OCI-LY1 (cell line): ENCODE measurements around the gene ADK.

Experiments used
- H2AFZ ChIP-seq: fragments of 200-600 bp; sonication (generic), shearing (Covaris generic); 2 replicates; pipeline ENCODE4 v1.6.0; 2014; ENCODE audit warnings: antibody characterized with exemption, mild to moderate bottlenecking, low read length
- H3F3A ChIP-seq: fragments of 200-600 bp; sonication (generic), shearing (Covaris generic); 2 replicates; pipeline ENCODE4 v1.6.0; 2014; ENCODE audit warnings: mild to moderate bottlenecking, antibody characterized with exemption, low read length, moderate library complexity; ENCODE audit not compliant: insufficient read depth
- H3K27ac ChIP-seq: fragments of 200-600 bp; sonication (generic); 2 replicates; pipeline ENCODE4 v1.5.1; 2014; ENCODE audit warnings: low read length, mixed run types, mild to moderate bottlenecking, low read depth; ENCODE audit not compliant: poor library complexity, severe bottlenecking
- H3K27me3 ChIP-seq: fragments of 200-600 bp; sonication (generic); 2 replicates; pipeline ENCODE4 v1.6.0; 2014; ENCODE audit warnings: antibody characterized with exemption, mild to moderate bottlenecking, low read length, moderate library complexity; ENCODE audit not compliant: insufficient read depth
- H3K36me3 ChIP-seq: fragments of 200-600 bp; sonication (generic); 2 replicates; pipeline ENCODE4 v1.6.1; 2014; ENCODE audit warnings: mild to moderate bottlenecking, antibody characterized with exemption, low read length, moderate library complexity, mixed read lengths; ENCODE audit not compliant: insufficient read depth
- H3K4me1 ChIP-seq: fragments of 200-600 bp; sonication (generic); 2 replicates; pipeline ENCODE4 v1.5.1; 2014; ENCODE audit warnings: mild to moderate bottlenecking, low read length, moderate library complexity; ENCODE audit not compliant: insufficient read depth, severe bottlenecking
- H3K4me2 ChIP-seq: fragments of 200-600 bp; sonication (generic), shearing (Covaris generic); 2 replicates; pipeline ENCODE4 v1.6.1; 2014; ENCODE audit warnings: low read length
- H3K4me3 ChIP-seq: fragments of 200-600 bp; sonication (generic); 2 replicates; pipeline ENCODE4 v1.5.1; 2014; ENCODE audit warnings: low read length, low read depth, mild to moderate bottlenecking, mixed read lengths; ENCODE audit not compliant: poor library complexity, severe bottlenecking
- H3K79me2 ChIP-seq: fragments of 200-600 bp; shearing (Covaris generic); 2 replicates; pipeline ENCODE4 v1.6.1; 2016; ENCODE audit warnings: mixed run types, low read length, mixed read lengths; ENCODE audit not compliant: insufficient read depth
- H3K9ac ChIP-seq: fragments of 200-600 bp; sonication (generic), shearing (Covaris generic); 2 replicates; pipeline ENCODE4 v1.6.1; 2014; ENCODE audit warnings: mild to moderate bottlenecking, low read length, mixed read lengths
- H3K9me2 ChIP-seq: fragments of 200-600 bp; sonication (generic), shearing (Covaris generic); 2 replicates; pipeline ENCODE4 v1.6.1; 2014; ENCODE audit warnings: low read depth, mild to moderate bottlenecking, low read length, mixed read lengths
- H3K9me3 ChIP-seq: fragments of 200-600 bp; shearing (Covaris generic); 2 replicates; pipeline ENCODE4 v1.6.1; 2014; ENCODE audit warnings: low read length, mixed read lengths
- H4K20me1 ChIP-seq: fragments of 200-600 bp; sonication (generic), shearing (Covaris generic); 2 replicates; pipeline ENCODE4 v1.6.0; 2016; ENCODE audit warnings: mild to moderate bottlenecking, low read length; ENCODE audit not compliant: insufficient read depth
- EZH2 ChIP-seq: fragments of 200-600 bp; sonication (generic), shearing (Covaris generic); IDR thresholded peaks from 2 replicates; pipeline ENCODE4 v1.8.0; 2017; ENCODE audit warnings: borderline replicate concordance, mixed run types, mild to moderate bottlenecking, antibody characterized with exemption, low read length, moderate library complexity, mixed read lengths
- TF ChIP-seq, protein P1 (sequence below): fragments of 200-600 bp; sonication (generic), shearing (Covaris generic); IDR thresholded peaks from 2 replicates; pipeline ENCODE4 v1.5.1; 2017; ENCODE audit warnings: mild to moderate bottlenecking, antibody characterized with exemption, low read length, moderate library complexity, mixed read lengths

Gene ADK

DNA sequence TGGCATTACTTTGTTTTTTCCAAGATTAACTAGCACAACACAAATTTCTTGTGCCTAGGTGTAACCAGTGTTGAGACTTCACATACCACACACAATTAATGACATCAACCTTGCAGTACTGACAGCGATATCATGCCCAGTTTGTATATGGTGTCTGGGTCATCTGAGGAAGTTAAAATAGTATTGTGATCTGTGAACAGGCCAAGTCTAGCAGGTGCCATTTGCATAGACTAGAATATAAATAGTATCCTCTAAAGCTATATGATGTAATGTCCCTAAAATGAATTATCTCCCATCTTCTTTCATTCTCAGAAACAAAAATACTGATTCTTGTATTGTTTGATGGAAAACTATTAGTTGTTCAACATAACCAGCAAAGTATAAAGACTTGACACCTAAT, 499.6 kb downstream of the ADK start:
- H3K9me3 ChIP-seq = no peaks in the 10 kb centered on the region
- H3K27ac ChIP-seq = no peak overlapping the region
- no peaks in the 10 kb centered on the region for H3K79me2 ChIP-seq
- H3K9ac ChIP-seq = no peak overlapping the region
- peaks cover 10% of the 10 kb centered on the region for H3K4me1 ChIP-seq
- no peaks in the 10 kb centered on the region for H3K27me3 ChIP-seq
- H3K9me2 ChIP-seq = no peaks in the 10 kb centered on the region
- H3K36me3 ChIP-seq = no peaks in the 10 kb centered on the region
- TF ChIP-seq, protein P1, sequence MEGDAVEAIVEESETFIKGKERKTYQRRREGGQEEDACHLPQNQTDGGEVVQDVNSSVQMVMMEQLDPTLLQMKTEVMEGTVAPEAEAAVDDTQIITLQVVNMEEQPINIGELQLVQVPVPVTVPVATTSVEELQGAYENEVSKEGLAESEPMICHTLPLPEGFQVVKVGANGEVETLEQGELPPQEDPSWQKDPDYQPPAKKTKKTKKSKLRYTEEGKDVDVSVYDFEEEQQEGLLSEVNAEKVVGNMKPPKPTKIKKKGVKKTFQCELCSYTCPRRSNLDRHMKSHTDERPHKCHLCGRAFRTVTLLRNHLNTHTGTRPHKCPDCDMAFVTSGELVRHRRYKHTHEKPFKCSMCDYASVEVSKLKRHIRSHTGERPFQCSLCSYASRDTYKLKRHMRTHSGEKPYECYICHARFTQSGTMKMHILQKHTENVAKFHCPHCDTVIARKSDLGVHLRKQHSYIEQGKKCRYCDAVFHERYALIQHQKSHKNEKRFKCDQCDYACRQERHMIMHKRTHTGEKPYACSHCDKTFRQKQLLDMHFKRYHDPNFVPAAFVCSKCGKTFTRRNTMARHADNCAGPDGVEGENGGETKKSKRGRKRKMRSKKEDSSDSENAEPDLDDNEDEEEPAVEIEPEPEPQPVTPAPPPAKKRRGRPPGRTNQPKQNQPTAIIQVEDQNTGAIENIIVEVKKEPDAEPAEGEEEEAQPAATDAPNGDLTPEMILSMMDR = no peak
- TF ChIP-seq EZH2 = no peak
- no peaks in the 10 kb centered on the region for H3F3A ChIP-seq
- H3K4me3 ChIP-seq = no peak overlapping the region
- no peaks in the 10 kb centered on the region for H4K20me1 ChIP-seq
- H3K4me2 ChIP-seq = no peak overlapping the region
- H2AFZ ChIP-seq = no peak overlapping the region

DNA sequence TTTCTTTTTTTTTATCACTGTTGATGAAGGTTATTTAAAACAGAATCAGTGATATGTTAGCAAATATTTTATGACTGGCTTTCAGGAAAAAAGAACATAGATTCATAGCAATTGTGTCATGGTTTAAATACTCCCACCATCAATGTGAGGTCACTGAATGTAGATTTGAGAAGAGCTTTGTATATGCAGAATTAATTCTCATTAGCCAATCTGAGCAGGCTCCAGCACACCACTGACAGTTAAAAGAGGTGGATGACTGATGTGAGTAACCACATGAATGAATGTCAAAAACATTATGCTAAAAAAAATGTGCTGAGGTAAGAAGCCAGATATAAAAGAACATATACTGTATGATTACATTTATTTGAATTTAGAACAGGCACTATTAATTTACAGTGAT, 500.5 kb downstream of the ADK start:
- H3F3A ChIP-seq = no peaks in the 10 kb centered on the region
- no peak overlapping the region for H3K9ac ChIP-seq
- no peaks in the 10 kb centered on the region for H3K9me3 ChIP-seq
- H3K4me2 ChIP-seq = no peak overlapping the region
- no peaks in the 10 kb centered on the region for H3K9me2 ChIP-seq
- peaks cover 10% of the 10 kb centered on the region for H3K4me1 ChIP-seq
- TF ChIP-seq, protein P1 = no peak
- TF ChIP-seq EZH2 = no peak
- no peak overlapping the region for H2AFZ ChIP-seq
- no peaks in the 10 kb centered on the region for H3K27me3 ChIP-seq
- no peaks in the 10 kb centered on the region for H3K36me3 ChIP-seq
- H3K4me3 ChIP-seq = no peak overlapping the region
- no peaks in the 10 kb centered on the region for H3K79me2 ChIP-seq
- H4K20me1 ChIP-seq = no peaks in the 10 kb centered on the region
- H3K27ac ChIP-seq = no peak overlapping the region

DNA sequence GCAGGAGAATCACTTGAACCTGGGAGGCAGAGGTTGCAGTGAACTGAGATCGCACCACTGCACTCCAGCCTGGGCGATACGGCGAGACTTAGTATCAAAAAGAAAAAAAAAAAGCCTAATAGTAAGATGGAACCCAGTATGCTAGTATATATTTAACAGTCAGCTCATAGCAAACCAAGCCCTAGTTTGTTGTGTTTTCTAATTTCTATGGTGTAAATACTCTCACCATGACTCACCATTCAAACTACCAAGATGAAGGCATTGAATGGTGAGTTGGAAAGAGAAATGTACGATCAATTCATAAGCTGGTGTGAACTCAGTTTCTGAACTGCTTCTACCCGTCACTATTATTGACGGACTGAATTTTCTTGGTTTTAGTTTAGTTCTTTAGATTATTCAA, 501.6 kb downstream of the ADK start:
- Histone ChIP-seq H3F3A (no peaks in the 10 kb centered on the region), H3K4me1 (peaks cover 10% of the 10 kb centered on the region), H3K27me3 (no peaks in the 10 kb centered on the region), H3K9ac (no peak overlapping the region), H3K4me3 (no peak overlapping the region), H3K36me3 (no peaks in the 10 kb centered on the region), H3K9me2 (no peaks in the 10 kb centered on the region), H3K79me2 (no peaks in the 10 kb centered on the region), H3K9me3 (no peaks in the 10 kb centered on the region), H2AFZ (no peak overlapping the region), H4K20me1 (no peaks in the 10 kb centered on the region), H3K27ac (no peak overlapping the region), H3K4me2 (no peak overlapping the region)
- no peak for TF ChIP-seq EZH2
- TF ChIP-seq, protein P1 = no peak
